HepG2 (cell line): ENCODE data around the gene SLC2A5. TPM values are rescaled to one million over a fixed set of nuclear protein-coding genes. Genes with fewer than 3 reads are reported as not detected.

Experiments
- ATAC-seq: fragments of 200-7000 bp; cut with Tn5 transposase; 3 replicates; pipeline ENCODE4 v1.9.1; 2020; ENCODE audit warnings: mild to moderate bottlenecking, moderate library complexity
- BruUV-seq: library from RNA; stranded (reverse); fragments of 400-500 nt; replicated peaks from 2 replicates; lab custom pipeline; 2021; lab: Mats Ljungman, UMichigan
- CTCF ChIA-PET: fragments of 300-600 bp; formaldehyde crosslinking; extraction: SDS; loops from one replicate; lab custom pipeline; 2021; ENCODE audit warnings: low total read pairs, inconsistent platforms, low intra/inter-chr PET ratio; lab: Yijun Ruan, JAX
- POLR2A ChIA-PET: fragments of 350-600 bp; sonication (Branson Sonifier 250); formaldehyde crosslinking; loops from one replicate; lab custom pipeline; 2020; ENCODE audit warnings: antibody characterized with exemption, inconsistent platforms; lab: Yijun Ruan, JAX
- DNase-seq: peaks from one replicate; pipeline ENCODE4 v3.0.0-alpha.2; 2015; ENCODE audit warnings: low spot score
- FAIRE-seq: peaks from 3 replicates; lab custom pipeline; 2011; peaks lifted over from hg19 to GRCh38; lab: Jason Lieb, UNC
- H2AFZ ChIP-seq: one replicate; pipeline ENCODE4 v1.6.1; 2011; ENCODE audit warnings: low read length, inconsistent platforms
- H3K27ac ChIP-seq: fragments of 300-600 bp; 3 replicates; pipeline ENCODE4 v1.8.0; 2011; ENCODE audit warnings: mixed run types, mild to moderate bottlenecking, mixed read lengths, low read length, inconsistent platforms; ENCODE audit not compliant: insufficient read depth; ENCODE audit errors: extremely low read length
- H3K27me3 ChIP-seq, 2 experiments: fragments of 200-600 bp in 1 of 2; 2 replicates in 1 of 2; 3 replicates in 1 of 2; pipeline versions ENCODE4 v1.6.0 to v1.8.0; 2011; ENCODE audit warnings: low read length in 2 of 2, mild to moderate bottlenecking in 2 of 2, moderate library complexity in 2 of 2, inconsistent platforms in 1 of 2; ENCODE audit not compliant: insufficient read depth in 2 of 2, control insufficient read depth in 1 of 2
- H3K36me3 ChIP-seq, 2 experiments: fragments of 200-600 bp in 1 of 2; replicated peaks in 1 of 2; 2 replicates in 1 of 2; 3 replicates in 1 of 2; pipeline versions ENCODE4 v1.5.1 to v1.8.0; 2011; ENCODE audit warnings: low read length in 2 of 2, inconsistent platforms in 1 of 2; ENCODE audit not compliant: insufficient read depth in 2 of 2, control insufficient read depth in 1 of 2
- H3K4me1 ChIP-seq: 2 replicates; pipeline ENCODE4 v1.5.1; 2012; ENCODE audit warnings: low read length, inconsistent platforms; ENCODE audit not compliant: insufficient read depth
- H3K4me2 ChIP-seq: 2 replicates; pipeline ENCODE4 v1.6.0; 2011; ENCODE audit warnings: low read depth, low read length, inconsistent platforms
- H3K4me3 ChIP-seq, 3 experiments: fragments of 200-600 bp in 1 of 3; sonication (generic), shearing (Covaris generic) in 1 of 3; replicated peaks in 1 of 3; 2 replicates each; pipeline ENCODE4 v1.5.1; 2011 to 2016; ENCODE audit warnings: low read length in 3 of 3, inconsistent platforms in 2 of 3, low read depth in 2 of 3, mild to moderate bottlenecking in 2 of 3, control low read depth in 1 of 3, mixed read lengths in 1 of 3; ENCODE audit not compliant: insufficient read depth in 1 of 3
- H3K79me2 ChIP-seq: one replicate; pipeline ENCODE4 v1.6.1; 2011; ENCODE audit warnings: low read length, inconsistent platforms; ENCODE audit not compliant: insufficient read depth
- H3K9ac ChIP-seq: 2 replicates; pipeline ENCODE4 v1.6.0; 2011; ENCODE audit warnings: mild to moderate bottlenecking, low read depth, low read length, inconsistent platforms; ENCODE audit not compliant: insufficient read depth
- H3K9me3 ChIP-seq: 2 replicates; pipeline ENCODE4 v1.5.1; 2012; ENCODE audit warnings: mild to moderate bottlenecking, low read length
- H4K20me1 ChIP-seq: 2 replicates; pipeline ENCODE4 v1.6.0; 2011; ENCODE audit warnings: inconsistent platforms, mild to moderate bottlenecking, low read length, moderate library complexity; ENCODE audit not compliant: insufficient read depth
- ATRX ChIP-seq: sonication (generic); formaldehyde crosslinking; IDR thresholded peaks from 2 replicates; pipeline ENCODE4 v1.4.0; 2020; ENCODE audit warnings: missing genetic modification reagents, borderline replicate concordance
- FLYWCH1 ChIP-seq: sonication (generic); formaldehyde crosslinking; IDR thresholded peaks from 2 replicates; pipeline ENCODE4 v1.8.1; 2023; ENCODE audit warnings: mild to moderate bottlenecking, missing genetic modification reagents
- KDM2A ChIP-seq: sonication (generic); formaldehyde crosslinking; IDR thresholded peaks from 2 replicates; pipeline ENCODE4 v1.4.0; 2020; ENCODE audit warnings: low read depth, missing genetic modification reagents, borderline replicate concordance
- ZNF678 ChIP-seq: sonication (generic); formaldehyde crosslinking; IDR thresholded peaks from 2 replicates; pipeline ENCODE4 v1.4.0; 2020; ENCODE audit warnings: mild to moderate bottlenecking, missing genetic modification reagents
- WGBS: methylation state at CpG from one replicate; pipeline ENCODE4 v1.1.6; 2017; ENCODE audit warnings: low lambda C conversion rate; 5-methylcytosine and 5-hydroxymethylcytosine counted together
- in situ Hi-C: cut with HindIII; loops from 2 replicates; pipeline ENCODE4 v1.10.0; 2017; ENCODE audit warnings: low pct_unique_long_range_greater_than_20kb; ENCODE audit not compliant: extremely low pct_ligation_motif_present
- intact Hi-C: fragments of 100-400 bp; cut with micrococcal nuclease; formaldehyde crosslinking; loops from one replicate; pipeline ENCODE4 v1.10.0; 2022; ENCODE audit not compliant: unreplicated experiment
- polyA plus RNA-seq, 8 experiments: library from polyadenylated mRNA; depleted of rRNA in 3 of 8; stranded (reverse) in 7 of 8; unstranded in 1 of 8; fragments of >200 nt; fragmentation: Illumina TruSeq in 4 of 8; extraction: Trizol in 4 of 8; gene quantifications; 2 replicates each; pipeline versions ENCODE4 v1.2.1 to v1.2.3, GENCODE V29; 2011 to 2016; ENCODE audit warnings: low read depth in 4 of 8, missing spikeins in 1 of 8, mixed read lengths in 1 of 8; ENCODE audit not compliant: insufficient read depth in 1 of 8
- total RNA-seq, 5 experiments: library from RNA; depleted of rRNA; stranded (reverse); fragments of >200 nt; fragmentation: Illumina TruSeq; extraction: Trizol; gene quantifications; 2 replicates each; pipeline ENCODE4 v1.2.3, GENCODE V29; 2016; ENCODE audit warnings: low read depth in 1 of 5
- TF ChIP-seq, protein P1 (sequence below): sonication (generic); formaldehyde crosslinking; IDR thresholded peaks from 2 replicates; pipeline ENCODE4 v1.9.0; 2022; ENCODE audit warnings: low read depth, missing genetic modification reagents

SLC2A5 gene
- total and polyA plus RNA-seq, 2 of the 13 experiments (the other 11 are each of a cell fraction or from before 2014, with no cell fraction given): 0.04 to 0.54 TPM

DNA sequence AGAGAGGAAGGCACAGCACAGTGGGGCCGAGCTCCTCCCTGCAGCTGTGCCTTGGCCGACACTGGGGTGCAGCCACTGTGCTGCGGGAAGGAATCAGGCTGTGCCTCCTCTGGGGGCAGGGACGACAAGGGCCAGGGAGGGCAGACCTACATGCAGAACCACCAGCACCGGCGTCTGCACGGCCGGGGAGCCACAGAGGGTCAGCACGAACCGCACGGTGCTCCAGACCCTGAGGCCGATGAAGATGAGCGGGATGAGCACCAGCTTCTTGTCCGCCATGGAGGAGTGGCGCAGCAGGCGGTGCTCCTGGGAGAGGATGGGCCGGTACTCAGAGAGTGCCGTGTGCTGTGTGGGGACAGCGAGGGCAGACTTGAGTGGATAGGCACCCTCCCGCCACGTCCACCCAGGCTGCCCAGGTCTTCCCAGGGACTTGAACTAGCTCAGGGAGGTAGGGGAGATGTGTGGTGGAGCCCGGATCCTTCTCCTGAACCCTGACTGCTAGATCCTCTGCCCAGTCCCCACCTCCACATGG, 36.0 kb upstream of the SLC2A5 start:
- H3K36me3 ChIP-seq: peaks cover 13 to 34% of the 10 kb centered on the region in 2 experiments; a peak in 4 of 5 replicates
- FAIRE-seq (no peak), DNase-seq (no peak), ATAC-seq (no peak)
- no peak overlapping the region for H3K27ac ChIP-seq
- H3K4me1 ChIP-seq: peaks cover 17% of the 10 kb centered on the region
- intact Hi-C loops (no loop called here), in situ Hi-C loops (no loop called here)
- no peak overlapping the region for H3K9ac ChIP-seq
- 97% methylated on average over 17 of the region's 22 CpGs for WGBS
- no peak overlapping the region for H3K4me2 ChIP-seq
- H3K79me2 ChIP-seq: no peaks in the 10 kb centered on the region
- no peaks in the 10 kb centered on the region for H4K20me1 ChIP-seq
- BruUV-seq: no TSS peak
- H3K4me3 ChIP-seq: no peak overlapping the region
- no peak overlapping the region for H2AFZ ChIP-seq
- ChIA-PET CTCF (no interaction called here), POLR2A (no interaction called here)
- no peaks in the 10 kb centered on the region for H3K9me3 ChIP-seq
- no peak for TF ChIP-seq FLYWCH1 (CRISPR knock-in tag)
- TF ChIP-seq ATRX (CRISPR knock-in tag): no peak
- no peak for TF ChIP-seq ZNF678 (CRISPR knock-in tag)
- TF ChIP-seq KDM2A (CRISPR knock-in tag): no peak
- TF ChIP-seq, protein P1, sequence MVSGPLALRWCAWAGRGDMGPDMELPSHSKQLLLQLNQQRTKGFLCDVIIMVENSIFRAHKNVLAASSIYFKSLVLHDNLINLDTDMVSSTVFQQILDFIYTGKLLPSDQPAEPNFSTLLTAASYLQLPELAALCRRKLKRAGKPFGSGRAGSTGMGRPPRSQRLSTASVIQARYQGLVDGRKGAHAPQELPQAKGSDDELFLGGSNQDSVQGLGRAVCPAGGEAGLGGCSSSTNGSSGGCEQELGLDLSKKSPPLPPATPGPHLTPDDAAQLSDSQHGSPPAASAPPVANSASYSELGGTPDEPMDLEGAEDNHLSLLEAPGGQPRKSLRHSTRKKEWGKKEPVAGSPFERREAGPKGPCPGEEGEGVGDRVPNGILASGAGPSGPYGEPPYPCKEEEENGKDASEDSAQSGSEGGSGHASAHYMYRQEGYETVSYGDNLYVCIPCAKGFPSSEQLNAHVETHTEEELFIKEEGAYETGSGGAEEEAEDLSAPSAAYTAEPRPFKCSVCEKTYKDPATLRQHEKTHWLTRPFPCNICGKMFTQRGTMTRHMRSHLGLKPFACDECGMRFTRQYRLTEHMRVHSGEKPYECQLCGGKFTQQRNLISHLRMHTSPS (CRISPR knock-in tag): no peak
- H3K27me3 ChIP-seq: no peaks in the 10 kb centered on the region
